Activated CD8-positive, alpha-beta memory T cell treated with anti-CD3 and anti-CD28 coated beads, Interleukin-2, amount 10 ng/mL, durations not matched to agents 7 days and 5 days (primary cell): ENCODE results near the gene MAML2. TPM values are rescaled to one million over a fixed set of nuclear protein-coding genes. Genes with fewer than 3 reads are reported as not detected.

Source experiments
- ATAC-seq: fragments of 150-1000 bp; cut with Tn5 transposase; one replicate; pipeline ENCODE4 v1.10.0; 2021; ENCODE audit warnings: moderate library complexity
- CTCF ChIA-PET: fragments of 350-600 bp; sonication (Branson Sonifier 250); formaldehyde crosslinking; loops from one replicate; lab custom pipeline; 2021; ENCODE audit warnings: antibody characterized with exemption; lab: Charles Lee
- DNase-seq: peaks from one replicate; pipeline ENCODE4 v3.0.0-alpha.2; 2020
- H3K27ac Mint-ChIP-seq: one replicate; pipeline ENCODE4 v1.8.0; 2021; ENCODE audit warnings: mild to moderate bottlenecking, mixed read lengths
- H3K27me3 Mint-ChIP-seq: one replicate; pipeline ENCODE4 v1.8.0; 2021; ENCODE audit warnings: mixed read lengths
- H3K36me3 Mint-ChIP-seq: one replicate; pipeline ENCODE4 v1.8.0; 2021; ENCODE audit warnings: mild to moderate bottlenecking, mixed read lengths
- H3K4me1 Mint-ChIP-seq: one replicate; pipeline ENCODE4 v1.8.0; 2021; ENCODE audit warnings: mixed read lengths
- H3K4me3 Mint-ChIP-seq: one replicate; pipeline ENCODE4 v1.8.0; 2021; ENCODE audit warnings: mild to moderate bottlenecking, moderate library complexity, mixed read lengths
- H3K9me3 Mint-ChIP-seq: one replicate; pipeline ENCODE4 v1.8.0; 2022; ENCODE audit warnings: low read depth, mixed read lengths
- total RNA-seq, 2 experiments: library from RNA; stranded (reverse); gene quantifications; one replicate each; pipeline ENCODE4 v1.2.3, GENCODE V29; 2021

MAML2 gene
- total RNA-seq, 2 experiments from 2014 or later = 12.7 to 14.5 TPM

GRCh38 chr11:96045622-96046456 is 297.2 kb downstream of the MAML2 start:
- Mint-ChIP-seq H3K9me3 (no peaks in the 10 kb centered on the region), H3K27me3 (no peaks in the 10 kb centered on the region), H3K36me3 (peaks cover 13% of the 10 kb centered on the region), H3K4me1 (peaks cover 9% of the 10 kb centered on the region), H3K27ac (no peak overlapping the region), H3K4me3 (no peak overlapping the region)
- no peak for ATAC-seq
- no peak for DNase-seq
- CTCF ChIA-PET = no interaction called here

- no peak overlapping the region for H3K4me3 Mint-ChIP-seq
- no peak overlapping the region for H3K27ac Mint-ChIP-seq
- H3K9me3 Mint-ChIP-seq = no peaks in the 10 kb centered on the region
- DNase-seq (no peak), ATAC-seq (no peak)
- CTCF ChIA-PET = no interaction called here
- peaks cover 11% of the 10 kb centered on the region for H3K36me3 Mint-ChIP-seq
- H3K27me3 Mint-ChIP-seq = no peaks in the 10 kb centered on the region
- H3K4me1 Mint-ChIP-seq = peaks cover 9% of the 10 kb centered on the region
Measured at GRCh38 chr11:96044747-96045146, 298.2 kb downstream of the MAML2 start.

- CTCF ChIA-PET = no interaction called here
- Mint-ChIP-seq H3K27me3 (no peaks in the 10 kb centered on the region), H3K4me3 (no peak overlapping the region), H3K27ac (no peak overlapping the region), H3K9me3 (no peaks in the 10 kb centered on the region), H3K36me3 (peaks cover 12% of the 10 kb centered on the region), H3K4me1 (peaks cover 9% of the 10 kb centered on the region)
- DNase-seq (no peak), ATAC-seq (no peak)
Measured at GRCh38 chr11:96044311-96044710, 298.7 kb downstream of the MAML2 start.

- Mint-ChIP-seq H3K27me3 (no peaks in the 10 kb centered on the region), H3K36me3 (peaks cover 12% of the 10 kb centered on the region), H3K4me3 (no peak overlapping the region), H3K27ac (no peak overlapping the region), H3K4me1 (peaks cover 9% of the 10 kb centered on the region), H3K9me3 (no peaks in the 10 kb centered on the region)
- CTCF ChIA-PET = no interaction called here
- ATAC-seq (no peak), DNase-seq (no peak)
Measured at GRCh38 chr11:96043291-96043690, 299.7 kb downstream of the MAML2 start.

GRCh38 chr11:96038046-96038445 is 304.9 kb downstream of the MAML2 start:
- H3K27me3 Mint-ChIP-seq = no peaks in the 10 kb centered on the region

GRCh38 chr11:96037405-96037949 is 305.5 kb downstream of the MAML2 start:
- no peak for DNase-seq
- H3K27me3 Mint-ChIP-seq = no peaks in the 10 kb centered on the region
- CTCF ChIA-PET = no interaction called here
- H3K4me1 Mint-ChIP-seq = no peaks in the 10 kb centered on the region
- H3K9me3 Mint-ChIP-seq = no peaks in the 10 kb centered on the region
- no peak for ATAC-seq
- no peak overlapping the region for H3K27ac Mint-ChIP-seq
- H3K36me3 Mint-ChIP-seq = peaks cover 13% of the 10 kb centered on the region
- H3K4me3 Mint-ChIP-seq = no peak overlapping the region

More at GRCh38 chr11:96038046-96038445, 304.9 kb downstream of the MAML2 start:
- H3K4me1 Mint-ChIP-seq = no peaks in the 10 kb centered on the region
- CTCF ChIA-PET = no interaction called here
- no peak for DNase-seq
- no peak overlapping the region for H3K4me3 Mint-ChIP-seq
- peaks cover 13% of the 10 kb centered on the region for H3K36me3 Mint-ChIP-seq
- no peak for ATAC-seq
- H3K27ac Mint-ChIP-seq = no peak overlapping the region
- H3K9me3 Mint-ChIP-seq = no peaks in the 10 kb centered on the region

GRCh38 chr11:96036863-96037262 is 306.1 kb downstream of the MAML2 start:
- H3K4me3 Mint-ChIP-seq = no peak overlapping the region
- no peaks in the 10 kb centered on the region for H3K4me1 Mint-ChIP-seq
- CTCF ChIA-PET = no interaction called here
- ATAC-seq (no peak), DNase-seq (no peak)
- H3K36me3 Mint-ChIP-seq = peaks cover 11% of the 10 kb centered on the region
- no peaks in the 10 kb centered on the region for H3K27me3 Mint-ChIP-seq
- H3K27ac Mint-ChIP-seq = no peak overlapping the region
- H3K9me3 Mint-ChIP-seq = no peaks in the 10 kb centered on the region

- Mint-ChIP-seq H3K27me3 (no peaks in the 10 kb centered on the region), H3K27ac (no peak overlapping the region), H3K9me3 (no peaks in the 10 kb centered on the region), H3K36me3 (peaks cover 8% of the 10 kb centered on the region), H3K4me3 (no peak overlapping the region), H3K4me1 (no peaks in the 10 kb centered on the region)
- CTCF ChIA-PET = no interaction called here
- no peak for ATAC-seq
- no peak for DNase-seq
Measured at GRCh38 chr11:96035740-96036078, 307.3 kb downstream of the MAML2 start.

GRCh38 chr11:96035031-96035739 is 307.8 kb downstream of the MAML2 start:
- Mint-ChIP-seq H3K27me3 (no peaks in the 10 kb centered on the region), H3K4me3 (no peak overlapping the region), H3K4me1 (no peaks in the 10 kb centered on the region), H3K36me3 (peaks cover 8% of the 10 kb centered on the region), H3K27ac (no peak overlapping the region), H3K9me3 (no peaks in the 10 kb centered on the region)
- ATAC-seq (no peak), DNase-seq (no peak)
- CTCF ChIA-PET = interaction anchor here (0.7 kb wide), 1 partner anchor 1254 kb away, joined by 3 read pairs; no protein-coding TSS in a partner anchor

- Mint-ChIP-seq H3K4me3 (no peak overlapping the region), H3K36me3 (peaks cover 7% of the 10 kb centered on the region), H3K9me3 (no peaks in the 10 kb centered on the region), H3K4me1 (no peaks in the 10 kb centered on the region), H3K27ac (no peak overlapping the region), H3K27me3 (no peaks in the 10 kb centered on the region)
- ATAC-seq = no peak
- DNase-seq = no peak
- CTCF ChIA-PET = interaction anchor here (1.4 kb wide), 1 partner anchor 360 kb away, joined by 3 read pairs; no protein-coding TSS in a partner anchor
Measured at GRCh38 chr11:96033599-96033998, 309.4 kb downstream of the MAML2 start.

- Mint-ChIP-seq H3K4me3 (no peak overlapping the region), H3K4me1 (no peaks in the 10 kb centered on the region), H3K27me3 (no peaks in the 10 kb centered on the region), H3K36me3 (peaks cover 7% of the 10 kb centered on the region), H3K9me3 (no peaks in the 10 kb centered on the region), H3K27ac (no peak overlapping the region)
- CTCF ChIA-PET = interaction anchor here (0.9 to 1.4 kb wide), 2 partner anchors 21 to 361 kb away, joined by 3 read pairs; no protein-coding TSS in a partner anchor
- ATAC-seq = no peak
- no peak for DNase-seq
Measured at GRCh38 chr11:96033095-96033494, 309.9 kb downstream of the MAML2 start.

GRCh38 chr11:96028746-96029145 is 314.2 kb downstream of the MAML2 start:
- H3K27me3 Mint-ChIP-seq = no peaks in the 10 kb centered on the region
- peaks cover 8% of the 10 kb centered on the region for H3K36me3 Mint-ChIP-seq
- H3K4me1 Mint-ChIP-seq = peaks cover 8% of the 10 kb centered on the region
- DNase-seq = no peak
- H3K9me3 Mint-ChIP-seq = no peaks in the 10 kb centered on the region
- H3K27ac Mint-ChIP-seq = no peak overlapping the region
- H3K4me3 Mint-ChIP-seq = no peak overlapping the region
- ATAC-seq = no peak
- CTCF ChIA-PET = no interaction called here

- DNase-seq (no peak), ATAC-seq (no peak)
- Mint-ChIP-seq H3K9me3 (no peaks in the 10 kb centered on the region), H3K36me3 (peaks cover 2% of the 10 kb centered on the region), H3K27ac (no peak overlapping the region), H3K4me1 (peaks cover 8% of the 10 kb centered on the region), H3K27me3 (no peaks in the 10 kb centered on the region), H3K4me3 (no peak overlapping the region)
- CTCF ChIA-PET = no interaction called here
Measured at GRCh38 chr11:96027021-96027420, 316.0 kb downstream of the MAML2 start.
